ENCODE results near the gene LEP.

The LEP gene

GRCh38 chr7:128244861-128245260 is 3.8 kb downstream of the LEP start:
- DNase-seq (ENCODE audit: low read depth, low spot score), result no peak

GRCh38 chr7:128247108-128247507 is 6.0 kb downstream of the LEP start:
- DNase-seq (ENCODE audit: low read depth, low spot score), result no peak

GRCh38 chr7:128247640-128248194 is 6.6 kb downstream of the LEP start:
- no peak for DNase-seq (ENCODE audit: low read depth, low spot score)

- DNase-seq (ENCODE audit: low read depth, low spot score), result no peak
Observed at GRCh38 chr7:128251337-128251736, 10.3 kb downstream of the LEP start.

GRCh38 chr7:128253701-128254100 is 12.6 kb downstream of the LEP start:
- DNase-seq (ENCODE audit: low read depth, low spot score), result no peak

GRCh38 chr7:128254470-128254869 is 13.4 kb downstream of the LEP start:
- DNase-seq (ENCODE audit: low read depth, low spot score), result no peak

GRCh38 chr7:128255271-128255670 is 14.2 kb downstream of the LEP start:
- DNase-seq (ENCODE audit: low read depth, low spot score), result no peak

- DNase-seq (ENCODE audit: low read depth, low spot score), result no peak
Observed at GRCh38 chr7:128257458-128257857, 16.4 kb downstream of the LEP start.

- peak; percentile 15 for DNase-seq (ENCODE audit: low read depth, low spot score)
Observed at GRCh38 chr7:128259131-128260061, 18.3 kb downstream of the LEP start.

GRCh38 chr7:128260069-128260795 is 19.2 kb downstream of the LEP start:
- no peak for DNase-seq (ENCODE audit: low read depth, low spot score)

GRCh38 chr7:128262273-128263028 is 21.4 kb downstream of the LEP start:
- DNase-seq (ENCODE audit: low read depth, low spot score), result no peak

GRCh38 chr7:128263420-128263819 is 22.3 kb downstream of the LEP start:
- no peak for DNase-seq (ENCODE audit: low read depth, low spot score)

GRCh38 chr7:128264477-128264876 is 23.4 kb downstream of the LEP start:
- DNase-seq (ENCODE audit: low read depth, low spot score), result no peak

- no peak for DNase-seq (ENCODE audit: low read depth, low spot score)
Observed at GRCh38 chr7:128265156-128265905, 24.3 kb downstream of the LEP start.

- no peak for DNase-seq (ENCODE audit: low read depth, low spot score)
Observed at GRCh38 chr7:128265906-128266300, 24.8 kb downstream of the LEP start.

GRCh38 chr7:128266529-128266882 is 25.4 kb downstream of the LEP start:
- DNase-seq (ENCODE audit: low read depth, low spot score), result no peak

- DNase-seq (ENCODE audit: low read depth, low spot score), result peak; percentile 81
Observed at GRCh38 chr7:128266883-128267594, 26.0 kb downstream of the LEP start.

GRCh38 chr7:128267595-128267924 is 26.5 kb downstream of the LEP start:
- DNase-seq (ENCODE audit: low read depth, low spot score), result peak; percentile 68

GRCh38 chr7:128268233-128268632 is 27.2 kb downstream of the LEP start:
- no peak for DNase-seq (ENCODE audit: low read depth, low spot score)

GRCh38 chr7:128270826-128271272 is 29.8 kb downstream of the LEP start:
- DNase-seq (ENCODE audit: low read depth, low spot score), result peak; percentile 43

Measured in astrocyte of the hippocampus (primary cell).